SIG-M5 (cell line): ENCODE results near the gene SCN9A.
"Not testable (repeated sequence)": the region's sequence is repeated elsewhere in the genome, so short reads cannot be mapped to it uniquely, and the experiment has no call there.

Experiments
- DNase-seq: peaks from one replicate; lab custom pipeline; 2025; lab: John Stamatoyannopoulos, UW

Gene SCN9A

DNA sequence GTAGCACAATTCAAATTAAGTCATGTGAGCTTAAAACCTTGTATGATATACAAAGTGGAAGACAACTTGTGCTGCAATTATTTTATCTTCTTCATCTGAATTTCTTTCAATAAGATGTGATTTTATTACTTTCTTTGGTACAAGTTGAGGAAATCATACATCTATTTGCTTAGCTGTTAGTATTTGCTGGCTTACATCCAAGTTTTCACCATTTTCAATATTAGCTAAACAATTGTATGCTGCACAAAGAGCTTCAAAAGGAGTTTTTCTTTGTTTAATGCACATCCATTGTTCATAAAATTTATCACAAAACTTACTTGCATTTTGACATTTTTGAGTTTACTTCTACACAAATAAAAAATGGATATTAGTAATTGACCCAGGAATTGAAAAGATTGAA, 40.9 kb downstream of the SCN9A start:
- DNase-seq: no peak

DNA sequence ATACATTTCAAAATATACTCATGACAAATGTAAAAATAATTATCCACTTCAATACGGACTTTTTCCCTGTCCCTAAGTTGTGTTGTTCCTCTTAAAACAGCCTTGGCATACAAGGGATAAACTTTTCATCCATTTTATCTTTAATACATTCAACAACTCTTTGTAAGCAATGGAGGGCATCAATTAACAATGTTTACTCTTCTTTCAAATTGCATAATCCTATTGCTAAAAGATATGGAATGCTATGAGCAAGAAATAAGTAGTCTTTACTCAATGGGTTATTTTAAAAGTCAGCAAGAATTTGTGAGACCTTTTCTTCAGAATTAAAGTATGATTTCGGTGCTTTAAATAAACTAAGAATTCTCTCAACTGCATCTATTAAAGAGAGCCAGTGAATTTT, 41.9 kb downstream of the SCN9A start:
- no peak for DNase-seq

DNA sequence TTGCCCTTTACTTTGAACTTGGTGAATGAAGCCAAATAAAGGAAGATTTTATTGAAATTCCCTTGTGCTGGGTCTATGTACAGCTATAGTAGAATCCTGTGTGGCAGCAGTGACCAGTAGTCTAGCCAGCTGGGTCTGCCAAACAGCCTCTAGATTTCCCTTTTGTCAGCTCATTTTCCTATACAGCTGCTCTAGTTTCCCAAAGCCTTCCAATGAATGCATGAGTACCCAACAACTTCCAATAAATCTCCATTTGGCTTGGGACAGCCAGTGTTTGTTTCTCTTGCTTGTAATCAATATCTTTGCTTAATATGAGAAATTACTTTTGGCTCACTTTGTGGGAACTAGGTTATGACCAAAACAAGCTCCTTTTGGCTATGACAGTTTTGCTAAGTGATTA, 43.6 kb downstream of the SCN9A start:
- DNase-seq: no peak

DNA sequence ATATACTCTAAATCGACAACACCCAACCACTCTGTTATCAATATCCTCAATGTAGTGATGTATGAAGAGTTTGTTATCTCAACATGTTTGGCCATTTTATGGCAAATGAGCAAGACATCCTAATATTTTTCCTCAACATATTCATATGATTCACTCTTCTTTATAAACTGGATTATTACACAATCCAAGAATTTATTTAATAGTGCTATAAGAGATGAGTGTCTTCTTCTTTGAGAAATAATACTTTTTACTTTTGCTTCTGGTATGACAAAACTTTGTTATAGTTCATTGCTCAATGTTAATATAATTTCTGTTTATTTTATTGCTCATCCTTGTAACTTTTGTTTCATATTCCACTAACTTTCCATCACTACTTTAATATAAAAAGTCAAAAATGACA, 44.3 kb downstream of the SCN9A start:
- DNase-seq: no peak

DNA sequence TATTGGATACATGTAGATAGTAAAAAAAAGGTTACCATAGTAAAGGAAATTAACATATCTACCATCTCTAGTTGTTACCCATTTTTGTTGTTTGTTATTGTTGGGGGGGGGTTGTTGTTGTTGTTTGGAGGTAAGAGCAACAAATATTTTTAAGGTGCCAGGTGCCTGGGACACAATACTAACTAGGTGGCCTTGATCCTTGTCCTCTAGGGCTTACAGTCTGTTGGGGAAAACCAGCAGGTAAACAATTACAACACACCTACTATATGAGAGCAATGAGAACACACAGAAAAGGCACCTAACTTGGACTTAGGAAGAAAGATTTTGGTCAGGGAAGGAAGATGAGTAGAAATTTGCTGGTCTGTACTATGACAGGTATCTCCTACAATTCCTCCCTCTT, 46.3 kb downstream of the SCN9A start:
- DNase-seq: no peak

DNA sequence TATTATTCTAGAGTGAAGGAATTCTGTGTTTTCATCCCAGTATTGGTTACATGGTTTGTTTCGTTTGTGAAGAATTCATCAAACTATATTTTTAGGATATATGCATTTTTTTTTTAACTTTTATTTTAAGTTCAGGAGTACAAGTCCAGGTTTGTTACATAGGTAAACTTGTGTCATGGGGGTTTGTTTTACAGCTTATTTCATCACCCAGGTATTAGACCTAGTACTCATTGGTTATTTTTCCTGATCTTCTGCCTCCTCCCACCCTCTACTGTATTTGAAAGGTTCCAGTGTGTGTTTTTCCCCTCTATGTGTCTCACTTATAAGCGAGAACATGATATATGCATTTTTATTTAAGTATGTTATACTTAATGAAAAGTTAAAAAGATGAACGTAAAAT, 47.6 kb downstream of the SCN9A start:
- DNase-seq: no peak

DNA sequence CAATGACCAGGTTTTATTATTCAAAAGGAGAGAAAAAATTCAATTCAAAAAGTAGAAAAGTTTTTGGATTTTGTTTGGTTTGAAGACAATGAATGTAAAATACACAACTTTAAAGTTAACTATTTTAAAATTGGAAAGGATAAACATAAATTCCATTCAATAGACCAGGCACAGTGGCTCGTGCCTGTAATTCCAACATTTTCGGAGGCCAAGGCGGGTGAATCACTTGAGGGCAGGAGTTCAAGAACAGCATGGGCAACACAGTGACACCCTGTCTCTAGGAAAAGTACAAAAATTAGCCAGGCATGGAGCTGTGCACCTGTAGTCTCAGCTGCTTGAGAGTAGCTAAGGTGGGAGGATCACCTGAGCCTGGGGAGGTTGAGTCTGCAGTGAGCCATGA, 54.7 kb downstream of the SCN9A start:
- DNase-seq: no peak

DNA sequence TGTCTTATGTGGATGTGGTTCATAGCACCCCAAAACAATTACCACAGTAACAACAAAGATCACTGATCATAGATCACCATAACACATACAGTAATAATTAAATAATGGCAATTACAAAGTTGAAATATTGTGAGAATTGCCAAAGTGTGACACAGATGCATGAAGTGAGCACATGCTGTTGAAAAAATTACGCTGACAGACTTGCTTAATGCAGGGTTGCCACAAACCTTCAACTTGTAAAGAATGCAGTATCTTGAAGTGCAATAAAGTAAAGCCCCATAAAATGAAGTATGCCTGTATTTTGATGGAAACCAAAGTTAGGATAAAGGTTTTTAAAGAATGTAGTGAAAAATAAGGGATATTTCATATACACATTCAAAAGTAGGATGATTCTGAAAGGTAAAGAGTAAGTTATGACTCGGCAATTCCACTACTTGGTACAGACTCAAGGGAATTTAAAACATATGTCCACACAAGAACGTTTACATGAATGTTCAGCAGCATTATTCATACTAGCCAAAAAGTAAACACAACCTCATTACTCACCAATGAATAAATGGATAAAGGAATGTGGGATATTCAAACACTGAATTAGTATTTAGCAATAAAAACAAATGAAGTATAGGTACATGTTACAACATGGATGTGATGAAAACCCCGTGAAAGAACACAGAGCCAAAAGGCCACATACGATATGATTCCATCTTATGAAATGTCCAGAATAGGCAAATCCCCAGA, 61.6 kb downstream of the SCN9A start:
- DNase-seq: no peak

DNA sequence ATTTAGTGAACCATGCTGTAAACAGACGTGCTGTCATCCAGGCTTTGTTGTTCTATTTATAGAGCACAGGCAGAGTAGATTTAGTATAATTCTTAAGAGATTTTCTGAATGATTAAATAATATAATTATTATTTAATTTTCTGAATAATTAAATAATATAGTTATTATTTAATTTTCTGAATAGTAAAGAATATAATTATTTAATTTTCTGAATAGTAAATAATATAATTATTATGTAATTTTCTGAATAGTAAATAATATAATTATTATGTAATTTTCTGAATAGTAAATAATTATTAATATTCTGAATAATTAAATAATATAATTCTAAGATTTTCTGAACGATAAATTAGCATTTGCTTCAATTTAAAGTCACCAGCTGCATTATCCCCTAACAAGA, 62.9 kb downstream of the SCN9A start:
- not testable (repeated sequence) for DNase-seq

DNA sequence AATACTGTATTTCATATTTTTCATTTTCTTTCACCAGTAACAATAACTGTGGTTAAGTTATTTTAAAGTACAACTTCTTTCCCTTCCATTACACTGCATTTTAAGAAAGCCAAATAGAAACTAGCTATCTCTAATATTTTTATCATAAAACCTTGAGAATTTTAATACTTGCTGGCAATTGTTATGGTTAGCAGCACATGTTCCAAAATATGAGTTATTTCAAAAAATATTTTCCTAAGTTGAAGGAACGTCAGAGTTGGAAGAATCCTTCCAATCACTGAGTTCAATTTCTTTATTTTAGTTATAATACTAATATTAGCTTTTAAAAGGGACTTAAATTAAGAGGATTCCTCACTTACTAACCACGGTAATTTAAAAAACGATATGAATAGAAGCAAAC, 68.4 kb downstream of the SCN9A start:
- DNase-seq: no peak

DNA sequence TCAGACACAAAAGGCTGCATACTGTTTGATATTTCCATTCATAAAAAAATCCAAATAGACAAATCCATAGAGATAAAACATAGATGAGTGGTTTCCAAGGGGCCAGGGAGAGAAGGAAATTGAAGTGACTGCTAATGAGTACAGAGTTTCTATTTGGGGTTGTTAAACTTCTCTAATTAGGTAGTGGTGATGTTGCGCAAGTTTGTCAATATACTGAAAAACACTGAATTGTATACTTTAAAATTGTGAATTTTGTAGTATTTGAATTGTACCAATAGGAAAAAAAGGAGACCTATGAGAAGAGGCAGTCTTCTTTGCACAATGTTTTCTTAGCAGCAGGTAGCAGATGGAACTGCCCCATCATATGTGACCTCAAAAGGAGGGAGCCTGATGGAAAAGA, 71.1 kb downstream of the SCN9A start:
- no peak for DNase-seq

DNA sequence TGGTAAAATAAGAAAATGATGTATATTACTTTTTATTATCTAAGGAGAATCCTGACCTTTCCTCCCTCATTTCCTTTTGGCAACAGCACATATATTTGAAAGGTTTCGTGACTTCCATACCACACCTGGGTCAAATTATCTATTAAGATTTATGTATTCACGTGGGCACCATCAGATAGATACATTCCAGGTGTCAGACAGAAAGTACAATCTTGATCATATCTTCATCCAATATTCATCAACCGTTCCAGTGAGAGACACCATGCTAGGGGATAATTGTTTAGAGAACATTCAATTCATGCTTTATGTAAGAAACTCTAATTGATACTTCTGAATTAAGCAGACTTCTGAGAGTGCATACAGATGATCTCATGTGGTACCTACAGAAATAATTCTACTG, 73.7 kb downstream of the SCN9A start:
- DNase-seq: no peak

DNA sequence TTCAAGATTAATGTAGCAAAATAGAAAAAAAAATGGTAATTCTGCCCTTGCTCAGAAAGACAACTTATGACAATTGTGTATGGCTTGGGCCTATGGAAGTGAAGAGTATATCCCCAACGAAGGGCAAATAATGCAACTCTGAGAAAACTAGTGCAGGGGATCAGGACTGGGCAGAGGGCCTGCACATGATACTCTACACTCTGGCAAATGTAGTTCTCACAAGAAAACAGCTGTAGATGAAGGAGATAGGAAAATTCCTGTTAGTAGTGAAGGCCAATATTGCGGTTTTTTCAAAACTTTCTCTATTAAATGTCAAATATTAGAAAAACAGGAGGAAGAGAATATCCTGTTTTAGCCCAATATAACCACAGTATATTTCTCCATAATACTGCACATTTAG, 77.8 kb downstream of the SCN9A start:
- DNase-seq: no peak

DNA sequence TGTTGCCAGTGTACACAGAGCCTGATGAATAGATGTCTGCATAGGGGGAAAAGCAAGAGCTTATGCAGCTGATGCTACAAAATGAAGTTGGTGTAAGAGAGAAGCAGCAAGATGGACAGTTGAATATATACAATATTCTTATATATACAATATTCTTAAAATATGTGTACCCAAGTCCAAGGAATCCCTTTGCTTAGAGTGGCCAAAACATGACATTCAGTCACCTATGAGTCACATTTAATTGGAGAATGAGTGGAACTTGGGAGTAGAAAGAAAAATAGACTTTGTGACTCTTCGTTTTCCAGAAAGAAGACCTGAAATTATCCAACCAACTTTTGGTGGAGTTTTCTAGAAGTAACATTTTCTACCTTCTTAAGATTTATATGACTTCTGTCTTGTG, 81.8 kb downstream of the SCN9A start:
- DNase-seq: no peak

DNA sequence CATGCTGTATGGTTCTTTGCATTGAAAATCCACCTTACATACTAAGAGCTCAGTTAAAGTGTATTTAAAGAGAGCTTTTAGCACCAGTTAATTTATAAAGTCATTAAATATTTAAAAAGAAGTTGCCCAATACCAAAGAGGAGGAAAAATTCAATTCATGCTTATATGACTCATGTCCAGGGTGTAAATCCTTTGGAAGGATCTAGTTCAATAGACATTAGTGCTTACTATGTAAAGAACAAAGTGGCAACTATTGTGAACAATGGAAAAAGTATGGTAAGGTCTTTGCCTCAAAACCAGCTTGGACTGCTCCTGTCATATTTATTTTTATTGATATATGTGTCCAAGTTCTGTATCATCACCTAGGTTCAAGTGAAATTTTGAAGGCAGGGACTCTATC, 90.5 kb downstream of the SCN9A start:
- DNase-seq: no peak

DNA sequence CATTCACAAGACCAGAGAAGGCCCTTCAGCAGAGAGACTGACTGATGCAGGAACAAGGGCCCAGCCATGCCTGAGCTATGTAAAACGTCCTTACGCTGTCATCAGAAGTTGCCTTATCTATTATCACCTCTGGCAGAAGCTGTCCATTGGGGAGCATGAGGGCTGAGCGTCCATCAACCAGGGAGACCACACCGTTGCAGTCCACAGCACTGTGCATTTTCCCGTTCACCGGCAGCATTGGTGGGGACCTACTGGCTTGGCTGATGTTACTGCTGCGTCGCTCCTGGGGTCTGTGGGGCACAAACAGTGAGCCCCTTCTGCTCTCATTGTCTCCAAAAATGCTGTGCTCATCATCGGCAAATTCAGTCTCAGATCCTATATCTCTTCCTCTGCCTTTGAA, 91.4 kb downstream of the SCN9A start:
- DNase-seq: no peak

DNA sequence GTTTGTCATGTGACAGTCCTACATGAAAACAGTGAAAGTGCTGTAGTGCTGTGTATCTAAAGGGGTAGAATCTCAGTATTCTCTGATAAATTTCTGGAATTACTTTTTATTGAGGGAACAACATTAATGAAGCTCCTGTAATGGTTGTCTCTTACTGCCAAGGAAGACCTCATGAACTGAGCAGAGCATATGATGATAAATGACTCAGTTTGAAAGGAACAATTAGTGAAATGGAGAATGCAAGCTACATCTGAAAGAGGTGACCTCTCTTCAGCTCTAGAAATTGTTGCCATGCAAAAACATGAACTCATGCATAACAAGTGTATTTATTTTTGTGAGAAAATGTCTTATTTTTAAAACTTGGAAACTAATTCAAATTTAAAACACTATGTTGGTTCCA, 93.6 kb downstream of the SCN9A start:
- no peak for DNase-seq

DNA sequence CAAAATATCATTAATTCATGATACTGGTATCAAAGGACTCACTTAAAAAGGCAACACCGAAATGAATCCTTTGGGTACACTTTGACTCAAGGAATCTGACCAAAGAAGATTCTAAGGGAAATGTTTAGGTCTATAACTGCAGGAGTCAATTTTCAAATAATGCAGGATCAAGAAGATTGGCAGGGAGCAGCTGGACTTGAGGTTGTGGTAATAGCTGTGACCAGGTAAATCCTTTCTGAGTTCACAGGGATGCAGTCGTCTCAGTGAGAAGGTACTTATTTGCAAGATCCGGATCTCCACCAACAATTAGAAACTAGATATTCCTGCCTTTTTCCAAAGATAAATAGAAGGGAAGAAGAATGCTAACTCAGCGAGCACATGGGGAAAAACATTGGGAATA, 96.9 kb downstream of the SCN9A start:
- DNase-seq: no peak

DNA sequence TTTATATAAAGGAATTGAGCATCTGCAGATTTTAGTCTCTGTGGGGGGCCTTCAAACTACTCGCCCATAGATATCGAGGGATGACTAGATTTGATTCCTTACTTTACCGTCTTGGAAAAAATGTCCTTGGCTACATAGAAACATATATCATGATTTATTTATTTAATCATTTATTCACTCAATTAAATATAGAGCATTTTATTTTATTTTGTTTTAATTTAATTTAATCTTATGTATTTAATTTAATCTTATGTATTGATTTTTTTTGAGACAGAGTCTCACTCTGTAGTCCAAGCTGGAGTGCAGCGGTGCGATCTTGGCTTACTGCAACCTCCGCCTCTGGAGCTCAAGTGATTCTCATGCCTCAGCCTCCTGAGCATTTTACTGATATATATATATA, 105.4 kb downstream of the SCN9A start:
- DNase-seq: no peak

DNA sequence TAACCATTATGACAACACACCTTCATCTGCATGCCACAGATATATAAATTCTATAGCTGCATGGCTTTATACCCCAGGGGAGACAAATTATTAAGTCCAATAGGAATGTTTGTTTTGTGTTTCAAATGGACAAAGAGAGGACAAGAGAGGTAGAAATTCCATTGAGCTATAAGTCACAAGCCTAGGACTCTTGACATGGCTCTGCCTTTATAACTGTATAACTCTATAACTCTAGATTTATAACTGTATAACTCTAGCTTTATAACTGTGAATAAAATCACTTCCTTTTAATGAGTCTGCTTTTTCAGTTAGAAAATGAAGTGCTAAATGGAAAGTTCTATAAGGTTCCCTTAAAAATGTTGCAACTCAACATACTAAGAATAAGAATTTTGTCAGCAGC, 106.4 kb downstream of the SCN9A start:
- no peak for DNase-seq

DNA sequence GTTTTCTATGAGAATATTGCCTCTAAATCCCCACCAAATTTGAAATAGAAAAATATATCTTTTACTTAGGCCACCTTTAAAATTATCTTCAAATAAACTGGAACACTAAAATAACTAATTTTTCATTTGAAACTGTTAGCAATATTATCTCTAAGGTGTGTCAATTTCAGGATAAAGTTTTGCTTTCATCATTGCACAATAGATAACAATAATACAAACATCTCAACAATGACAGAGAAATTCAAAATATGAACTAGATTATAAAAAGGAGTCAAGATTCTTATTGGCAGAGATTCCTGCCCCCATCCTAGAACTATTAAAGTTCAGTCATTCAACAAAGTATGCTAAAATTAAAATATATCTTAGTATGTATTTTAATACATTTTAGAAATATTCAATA, 117.9 kb downstream of the SCN9A start:
- DNase-seq: no peak

DNA sequence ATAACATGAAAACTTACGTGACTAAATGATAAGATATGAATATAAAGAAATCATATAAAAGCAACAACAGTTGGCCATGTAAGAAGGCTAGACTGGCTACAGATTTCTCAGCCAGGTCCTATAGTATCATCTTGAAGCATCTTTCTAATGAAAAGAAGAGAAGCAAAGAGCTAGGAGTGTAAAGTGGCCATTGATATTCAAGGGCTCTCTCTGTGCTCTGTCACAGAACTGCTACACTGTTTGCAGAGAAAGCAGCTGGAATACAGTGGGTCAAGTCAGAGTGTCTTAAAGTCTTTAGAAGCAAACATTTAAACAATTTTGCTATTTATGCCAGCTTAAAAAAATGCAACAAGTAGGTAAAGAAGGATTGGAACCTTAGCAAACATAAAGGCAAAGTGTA, 118.8 kb downstream of the SCN9A start:
- DNase-seq: no peak

DNA sequence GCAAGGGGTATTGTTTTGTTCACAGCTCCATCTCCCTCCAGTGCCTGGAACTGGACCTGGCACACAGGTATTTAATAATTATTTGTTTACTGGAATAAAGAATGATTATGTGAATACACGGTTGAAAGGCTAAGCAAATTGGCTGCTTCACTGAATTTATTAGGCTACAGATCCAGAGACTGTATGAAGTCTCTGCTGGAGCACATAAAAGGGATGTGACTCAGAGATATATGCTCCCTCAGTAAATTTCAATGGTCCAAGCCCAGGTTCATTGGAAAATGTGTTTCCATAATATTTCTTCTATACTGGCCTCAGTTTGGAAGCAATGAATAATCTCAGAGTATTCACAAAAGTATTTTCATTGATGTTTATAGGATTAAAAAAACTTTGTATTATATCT, 126.4 kb downstream of the SCN9A start:
- DNase-seq: no peak

DNA sequence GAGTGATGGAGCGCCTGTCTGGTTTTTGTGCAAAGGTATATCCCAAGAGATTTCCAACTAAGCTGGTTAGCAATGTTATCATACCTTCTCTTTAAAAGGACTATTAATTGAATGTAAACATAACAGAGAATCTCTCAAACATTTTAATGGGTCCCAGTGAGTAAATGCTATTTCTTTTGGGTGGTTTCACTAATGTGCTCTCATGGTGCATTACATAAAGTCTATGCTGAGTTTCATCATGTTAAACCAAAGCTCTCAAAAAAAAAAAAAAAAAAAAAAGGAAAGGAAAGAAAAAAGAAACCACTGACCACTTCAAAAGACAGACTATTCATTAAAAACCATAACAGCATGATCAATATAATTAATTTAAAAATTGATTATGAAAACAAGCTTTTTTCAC, 128.8 kb downstream of the SCN9A start:
- DNase-seq: no peak

DNA sequence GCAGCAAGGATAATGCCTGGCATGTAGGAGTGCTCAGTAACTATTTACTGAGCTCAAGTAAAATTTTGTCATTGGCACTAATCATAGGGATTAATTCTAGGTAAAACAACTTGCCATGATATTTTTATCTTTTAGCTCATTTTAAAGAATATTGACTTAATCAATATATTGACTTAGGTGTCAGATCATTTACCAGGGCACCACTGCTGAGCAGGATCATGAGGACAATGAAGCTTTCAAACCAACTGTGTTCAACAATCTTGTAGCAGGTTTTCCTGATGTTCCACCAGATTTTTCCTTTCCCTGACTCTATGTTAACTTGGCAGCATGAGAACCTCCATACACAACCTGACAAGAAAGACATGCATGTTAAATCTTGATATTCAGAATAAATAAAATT, 133.4 kb downstream of the SCN9A start:
- DNase-seq: no peak
